GM19397 (cell line): ENCODE measurements around the gene MAP3K4.

ENCODE experiments used
- ATAC-seq: cut with Tn5 transposase; IDR thresholded peaks from one replicate; pipeline ENCODE4 v1.9.1; 2021; ENCODE audit warnings: mild to moderate bottlenecking, moderate library complexity; ENCODE audit not compliant: unreplicated experiment

Gene MAP3K4

GRCh38 chr6:161001421-161001820 lies 9.9 kb downstream of the MAP3K4 start:
- ATAC-seq: no peak

- no peak for ATAC-seq
These were observed 11.8 kb downstream of the MAP3K4 start for GRCh38 chr6:161003336-161003735.

DNA sequence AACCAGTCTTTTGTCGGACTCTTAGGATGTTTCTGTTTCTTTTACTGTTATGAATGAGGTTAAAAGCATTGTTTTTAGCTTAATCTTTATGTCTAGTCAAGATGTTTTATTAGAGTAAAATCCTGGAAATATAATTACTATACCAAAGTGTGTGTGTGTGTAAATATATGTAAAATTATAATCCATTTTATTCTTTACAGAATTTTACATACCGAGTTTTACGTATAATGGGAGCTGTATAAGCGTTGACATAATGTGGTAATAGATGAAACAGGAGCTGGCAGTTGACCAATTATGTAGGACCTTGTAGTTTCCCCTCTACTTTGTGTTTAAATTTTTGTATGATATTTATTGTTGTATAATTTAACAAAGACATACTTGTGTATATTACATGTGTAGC lies 16.7 kb downstream of the MAP3K4 start:
- ATAC-seq: no peak

- ATAC-seq: no peak
These were observed 18.4 kb downstream of the MAP3K4 start for GRCh38 chr6:161009991-161010390.

GRCh38 chr6:161010418-161010817 lies 18.8 kb downstream of the MAP3K4 start:
- no peak for ATAC-seq

DNA sequence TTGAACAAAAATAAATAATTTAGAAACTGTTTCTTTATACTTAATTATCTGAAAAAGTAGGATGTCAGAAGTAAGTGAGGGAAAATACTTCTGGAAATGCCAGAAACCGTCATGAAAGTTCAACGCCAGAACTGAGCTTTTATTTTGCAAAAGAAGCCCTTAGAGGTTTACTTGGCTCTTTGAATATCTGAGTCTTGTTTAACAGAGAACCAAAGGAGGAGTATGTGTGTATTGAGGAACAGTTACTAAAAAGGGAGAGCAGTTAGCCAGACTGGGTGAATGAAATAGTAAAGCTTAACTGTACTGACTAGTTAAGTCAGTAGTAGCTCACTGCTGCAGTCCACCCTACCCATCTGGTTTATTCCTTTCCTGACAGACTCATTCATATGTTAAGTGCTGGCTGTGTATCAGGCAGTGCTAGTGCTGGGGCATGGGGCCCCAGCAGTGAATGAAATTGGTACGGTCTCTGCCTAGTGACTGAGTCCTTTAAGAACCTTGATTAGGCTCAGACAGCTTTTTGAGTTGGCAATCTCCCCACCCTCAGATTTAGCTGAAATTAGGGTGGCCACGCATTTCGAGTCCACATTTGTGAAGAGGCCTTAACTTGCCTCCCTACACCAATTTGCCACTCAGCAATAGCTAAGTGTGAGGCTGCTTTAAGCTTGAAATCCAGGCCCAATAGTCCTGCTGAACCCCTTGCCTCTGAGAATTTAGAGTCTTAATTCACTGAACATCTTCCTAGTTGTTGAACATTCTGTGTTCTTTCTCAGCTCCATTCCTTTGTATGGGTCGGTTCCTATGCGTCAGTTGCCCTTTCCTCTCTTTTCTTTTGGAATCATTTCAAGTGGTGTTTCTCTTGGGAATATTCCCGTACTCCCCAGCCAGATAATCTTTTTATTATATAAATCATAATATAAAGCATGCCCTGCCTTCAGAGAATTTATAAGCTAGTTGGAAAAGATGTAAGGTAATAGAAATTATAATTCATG lies 20.2 kb downstream of the MAP3K4 start:
- no peak for ATAC-seq

DNA sequence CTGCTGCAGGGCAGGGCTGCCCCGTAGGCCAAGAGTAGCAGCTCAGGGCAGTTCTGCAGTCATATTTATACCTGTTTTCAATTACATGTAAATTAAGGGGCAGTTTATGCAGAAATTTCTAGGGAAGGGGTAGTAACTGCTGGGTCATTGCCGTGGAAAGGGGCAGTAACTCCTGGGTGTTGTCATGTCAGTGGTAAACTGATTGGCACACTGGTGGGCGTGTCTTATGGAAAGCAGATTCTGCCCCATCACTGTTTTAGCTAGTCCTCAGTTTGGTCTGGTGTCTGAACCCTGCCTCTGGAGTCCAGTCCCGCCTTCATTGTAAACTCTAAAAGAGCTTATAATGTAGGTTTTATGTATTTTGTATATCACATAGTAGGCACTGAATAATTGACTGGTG lies 22.1 kb downstream of the MAP3K4 start:
- ATAC-seq: no peak

DNA sequence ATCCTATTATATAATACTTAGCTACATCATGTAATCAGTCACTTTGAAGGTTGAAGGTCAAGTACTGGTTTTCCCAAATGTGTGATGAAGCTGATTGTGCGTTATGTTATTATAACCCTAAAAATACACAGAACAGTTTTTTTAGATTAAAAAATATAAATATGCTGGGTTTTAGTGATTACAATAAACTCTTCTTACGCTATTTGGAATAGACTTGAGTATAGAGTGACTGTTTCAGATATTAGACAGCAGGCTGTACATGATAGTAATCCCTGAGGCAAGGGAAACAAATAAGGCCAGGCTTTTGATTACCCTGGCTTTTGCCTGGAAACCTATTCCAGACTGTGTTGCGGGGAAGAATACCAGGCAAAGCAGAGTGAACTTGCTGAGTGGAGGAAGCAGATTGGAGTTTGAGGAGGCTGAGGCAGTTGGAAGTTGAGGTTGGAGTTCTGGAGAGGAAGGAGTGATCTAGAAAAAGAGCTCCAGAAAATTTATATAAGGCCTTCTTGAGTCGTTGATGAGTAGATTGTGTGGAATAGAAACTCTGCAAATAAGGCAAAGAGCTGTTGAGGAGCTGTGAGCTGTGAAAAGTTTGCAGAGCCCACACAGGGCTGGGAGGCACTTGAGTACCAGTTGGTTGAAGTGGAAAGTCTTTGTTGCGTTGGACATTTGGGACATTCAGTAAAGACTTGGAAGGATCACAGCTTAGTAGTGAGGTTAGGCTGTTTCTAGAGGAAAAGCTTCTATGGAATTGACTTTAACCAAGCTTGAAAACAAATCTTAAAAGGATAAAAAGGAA lies 26.4 kb downstream of the MAP3K4 start:
- no peak for ATAC-seq

GRCh38 chr6:161019324-161019839 lies 27.8 kb downstream of the MAP3K4 start:
- no peak for ATAC-seq

- ATAC-seq: no peak
These were observed 30.0 kb downstream of the MAP3K4 start for GRCh38 chr6:161021543-161021942.

- ATAC-seq: no peak
These were observed 30.6 kb downstream of the MAP3K4 start for GRCh38 chr6:161021998-161022743.

DNA sequence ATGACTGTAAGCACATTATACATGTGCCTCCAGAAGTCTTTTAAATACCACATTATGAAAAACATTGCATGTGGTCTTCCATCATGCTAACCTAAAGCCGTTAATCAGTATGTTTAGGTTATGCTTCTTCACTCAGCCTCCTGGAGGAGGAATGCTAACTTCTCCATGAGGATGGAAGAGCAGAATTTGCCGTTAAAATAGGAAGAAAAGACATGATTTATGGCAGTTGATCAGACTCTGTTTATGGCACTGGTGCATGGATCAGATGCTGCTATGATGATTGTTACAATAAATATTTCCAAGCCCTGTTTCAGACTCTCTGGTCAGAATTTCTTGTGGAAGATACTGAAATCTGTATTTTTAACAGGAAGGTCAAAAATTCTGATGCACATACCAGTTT lies 31.7 kb downstream of the MAP3K4 start:
- no peak for ATAC-seq

DNA sequence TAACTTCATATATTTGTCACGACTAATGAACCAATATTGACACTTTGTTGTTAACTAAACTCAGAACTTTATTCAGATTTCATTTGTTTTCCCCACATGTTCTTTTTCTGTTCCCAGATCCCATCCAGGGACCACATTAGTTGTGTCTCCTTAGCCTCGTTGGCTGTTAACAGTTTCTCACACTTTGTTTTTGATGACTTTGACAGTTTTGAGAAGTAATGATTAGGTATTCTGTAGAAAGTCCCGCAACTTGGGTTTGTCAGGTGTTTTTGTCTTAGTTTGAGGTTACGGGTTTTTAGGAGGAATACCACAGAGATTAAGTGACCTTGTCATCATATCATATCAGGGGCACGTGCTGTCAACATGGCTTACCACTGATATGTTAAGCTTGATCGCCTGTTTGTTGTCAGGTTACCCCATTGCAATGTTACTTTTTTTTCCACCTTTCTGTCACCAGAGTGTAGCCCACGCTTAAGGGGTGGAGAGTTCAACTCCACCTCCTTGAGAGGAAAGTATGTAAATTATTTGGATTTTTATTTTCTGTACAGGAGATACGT lies 32.9 kb downstream of the MAP3K4 start:
- ATAC-seq: no peak

- no peak for ATAC-seq
These were observed 35.8 kb downstream of the MAP3K4 start for GRCh38 chr6:161027385-161027784.

- ATAC-seq: peak; percentile 82
These were observed 37.7 kb downstream of the MAP3K4 start for GRCh38 chr6:161029195-161029809.

- ATAC-seq: no peak
These were observed 40.3 kb downstream of the MAP3K4 start for GRCh38 chr6:161031721-161032495.

- ATAC-seq: no peak
These were observed 42.1 kb downstream of the MAP3K4 start for GRCh38 chr6:161033667-161034066.

- ATAC-seq: no peak
These were observed 43.8 kb downstream of the MAP3K4 start for GRCh38 chr6:161035182-161035980.

DNA sequence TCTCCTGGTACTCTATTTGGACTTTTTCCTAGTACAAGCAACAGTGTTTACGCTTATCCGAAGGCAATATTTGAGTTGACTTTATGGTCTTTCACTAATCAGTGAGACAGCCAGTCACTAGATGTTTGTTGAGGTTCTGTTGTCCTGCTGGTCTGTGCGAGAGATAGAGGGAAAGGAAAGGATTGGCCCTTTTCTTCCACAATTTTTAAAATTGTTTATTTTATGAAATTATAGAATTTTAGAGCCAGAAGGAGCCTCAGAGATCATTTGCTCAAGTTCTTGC lies 44.4 kb downstream of the MAP3K4 start:
- ATAC-seq: no peak
